A549 (cell line): ENCODE measurements around the gene ELP2. TPM values are rescaled to one million over a fixed set of nuclear protein-coding genes. Genes with fewer than 3 reads are reported as not detected.

Experiments used
- ATAC-seq, 2 experiments: fragments of 200-7000 bp in 1 of 2; fragments of >200 bp in 1 of 2; cut with Nextera tagmentation in 1 of 2; cut with Tn5 transposase in 1 of 2; 3 replicates each; pipeline versions ENCODE4 v1.8.0 to v1.9.1; 2018 to 2020; ENCODE audit warnings: mild to moderate bottlenecking in 1 of 2, moderate library complexity in 1 of 2
- CTCF ChIA-PET: fragments of 300-600 bp; sonication (Branson Sonifier 250); formaldehyde crosslinking; extraction: SDS; loops from one replicate; lab custom pipeline; 2021; ENCODE audit warnings: antibody characterized with exemption, inconsistent platforms; lab: Yijun Ruan, JAX
- POLR2A ChIA-PET: fragments of 350-600 bp; formaldehyde crosslinking; extraction: SDS; loops from one replicate; lab custom pipeline; 2021; ENCODE audit warnings: antibody characterized with exemption, inconsistent platforms; lab: Yijun Ruan, JAX
- DNase-seq, 2 experiments: peaks; one replicate each; pipeline versions ENCODE4 v3.0.0 to v3.0.0-alpha.2; 2011 to 2016; ENCODE audit warnings: low read depth in 1 of 2, low spot score in 1 of 2
- FAIRE-seq: peaks from 2 replicates; lab custom pipeline; 2011; peaks lifted over from hg19 to GRCh38; lab: Jason Lieb, UNC
- H3K27ac ChIP-seq, 2 experiments: fragments of >200 bp; sonication (Bioruptor Twin); formaldehyde crosslinking; 3 replicates each; pipeline ENCODE4 v1.5.1; 2016 to 2017
- H3K4me1 ChIP-seq: fragments of >200 bp; sonication (Bioruptor Twin); formaldehyde crosslinking; 3 replicates; pipeline ENCODE4 v1.6.1; 2016
- H3K4me2 ChIP-seq: fragments of >200 bp; sonication (Bioruptor Twin); formaldehyde crosslinking; 3 replicates; pipeline ENCODE4 v1.6.1; 2016
- H3K4me3 ChIP-seq: fragments of >200 bp; sonication (Bioruptor Twin); formaldehyde crosslinking; 3 replicates; pipeline ENCODE4 v1.5.1; 2016
- H3K9me3 ChIP-seq: fragments of >200 bp; sonication (Bioruptor Twin); formaldehyde crosslinking; 3 replicates; pipeline ENCODE4 v1.6.1; 2016
- ATOH8 ChIP-seq: fragments of 250-450 bp; sonication (Bioruptor Pico); IDR thresholded peaks from 2 replicates; pipeline ENCODE4 v1.5.0; 2020; ENCODE audit warnings: low read depth, mild to moderate bottlenecking, moderate library complexity
- CHD2 ChIP-seq: fragments of 150-350 bp; IDR thresholded peaks from 2 replicates; pipeline ENCODE4 v1.6.1; 2014; ENCODE audit warnings: low read length; ENCODE audit not compliant: partially characterized antibody
- CHD4 ChIP-seq: fragments of 200-600 bp; sonication (generic); IDR thresholded peaks from 2 replicates; pipeline ENCODE4 v1.6.1; 2016; ENCODE audit warnings: antibody characterized with exemption, mild to moderate bottlenecking, borderline replicate concordance
- E2F6 ChIP-seq: IDR thresholded peaks from 2 replicates; pipeline ENCODE4 v1.6.1; 2012; ENCODE audit warnings: low read depth, borderline replicate concordance
- ELK1 ChIP-seq: fragments of 150-350 bp; IDR thresholded peaks from 2 replicates; pipeline ENCODE4 v1.6.1; 2014; ENCODE audit warnings: low read depth, mild to moderate bottlenecking, low read length
- EP300 ChIP-seq, 2 experiments: fragments of >200 bp; sonication (Bioruptor Twin); formaldehyde crosslinking; IDR thresholded peaks; 2 replicates in 1 of 2; 3 replicates in 1 of 2; pipeline ENCODE4 v1.6.1; 2016 to 2017
- FOSB ChIP-seq: fragments of 250-450 bp; sonication (Bioruptor Pico); IDR thresholded peaks from 2 replicates; pipeline ENCODE4 v1.5.0; 2020; ENCODE audit warnings: mild to moderate bottlenecking, moderate library complexity
- FOSL2 ChIP-seq, 2 experiments: fragments of 450-650 bp in 1 of 2; fragments of >200 bp in 1 of 2; sonication (Bioruptor Twin) in 1 of 2; formaldehyde crosslinking; IDR thresholded peaks; 2 replicates each; pipeline versions ENCODE4 v1.5.0 to v1.6.1; 2016 to 2020; ENCODE audit warnings: mild to moderate bottlenecking in 1 of 2, moderate library complexity in 1 of 2
- FOXS1 ChIP-seq: fragments of 250-450 bp; sonication (Bioruptor Pico); IDR thresholded peaks from 2 replicates; pipeline ENCODE4 v1.5.0; 2020; ENCODE audit warnings: mild to moderate bottlenecking, moderate library complexity
- GATA3 ChIP-seq: IDR thresholded peaks from 2 replicates; pipeline ENCODE4 v1.6.1; 2012; ENCODE audit warnings: borderline replicate concordance
- HOXB13 ChIP-seq: fragments of 250-450 bp; sonication (Bioruptor Pico); IDR thresholded peaks from 2 replicates; pipeline ENCODE4 v1.5.0; 2020; ENCODE audit warnings: low read depth, mild to moderate bottlenecking, moderate library complexity
- HOXB5 ChIP-seq: fragments of 250-450 bp; sonication (Bioruptor Pico); IDR thresholded peaks from 2 replicates; pipeline ENCODE4 v1.5.0; 2020; ENCODE audit warnings: mild to moderate bottlenecking, moderate library complexity
- JUN ChIP-seq, 2 experiments: fragments of >200 bp; sonication (Bioruptor Twin); formaldehyde crosslinking; IDR thresholded peaks; 2 replicates in 1 of 2; 3 replicates in 1 of 2; pipeline ENCODE4 v1.6.1; 2016 to 2017
- JUNB ChIP-seq: fragments of >200 bp; sonication (Bioruptor Twin); formaldehyde crosslinking; IDR thresholded peaks from 2 replicates; pipeline ENCODE4 v1.6.1; 2016
- MAX ChIP-seq: IDR thresholded peaks from 2 replicates; pipeline ENCODE4 v1.6.1; 2012
- NPAS2 ChIP-seq: fragments of 250-450 bp; sonication (Bioruptor Pico); IDR thresholded peaks from 2 replicates; pipeline ENCODE4 v1.8.0; 2022; ENCODE audit warnings: mild to moderate bottlenecking, moderate library complexity, borderline replicate concordance
- NR3C1 ChIP-seq: fragments of >200 bp; sonication (Bioruptor Twin); formaldehyde crosslinking; IDR thresholded peaks from 3 replicates; pipeline ENCODE4 v1.6.1; 2017
- PHF8 ChIP-seq: fragments of 200-600 bp; sonication (generic); IDR thresholded peaks from 2 replicates; pipeline ENCODE4 v1.6.1; 2016; ENCODE audit warnings: low read depth, mild to moderate bottlenecking, antibody characterized with exemption, moderate library complexity, borderline replicate concordance
- POLR2AphosphoS2 ChIP-seq: conservative IDR thresholded peaks from 2 replicates; pipeline ENCODE4 v1.6.1; 2012; ENCODE audit warnings: low read length, improper control_type of control experiment, inconsistent platforms
- RCOR1 ChIP-seq: fragments of 150-350 bp; IDR thresholded peaks from 2 replicates; pipeline ENCODE4 v1.6.1; 2014; ENCODE audit warnings: antibody characterized with exemption, low read length, low read depth
- SREBF2 ChIP-seq: fragments of 450-650 bp; IDR thresholded peaks from 2 replicates; pipeline ENCODE4 v1.6.1; 2014; ENCODE audit warnings: mild to moderate bottlenecking, moderate library complexity
- TFCP2L1 ChIP-seq: fragments of 250-450 bp; sonication (Bioruptor Pico); IDR thresholded peaks from 2 replicates; pipeline ENCODE4 v1.5.0; 2021; ENCODE audit warnings: mild to moderate bottlenecking
- ZC3H11A ChIP-seq: fragments of 450-650 bp; IDR thresholded peaks from 2 replicates; pipeline ENCODE4 v1.6.1; 2014; ENCODE audit warnings: antibody characterized with exemption, mild to moderate bottlenecking
- ZNF302 ChIP-seq: fragments of 250-450 bp; sonication (Bioruptor Pico); IDR thresholded peaks from 2 replicates; pipeline ENCODE4 v1.9.0; 2021; ENCODE audit warnings: inconsistent platforms, mild to moderate bottlenecking, moderate library complexity
- WGBS: methylation state at CpG from one replicate; pipeline ENCODE4 v1.1.6; 2017; ENCODE audit errors: missing lambda C conversion rate; 5-methylcytosine and 5-hydroxymethylcytosine counted together
- polyA plus RNA-seq, 4 experiments: library from polyadenylated mRNA; depleted of rRNA in 3 of 4; stranded (reverse); fragments of >200 nt; fragmentation: RNase III in 1 of 4; extraction: RNeasy Plus Mini Kit Qiagen cat#74134 plus additional on column Dnase treatment in 1 of 4; gene quantifications; 2 replicates in 3 of 4; 3 replicates in 1 of 4; pipeline ENCODE4 v1.2.3, GENCODE V29; 2011 to 2017
- TF ChIP-seq, protein P1 (sequence below): fragments of 250-450 bp; sonication (Bioruptor Pico); IDR thresholded peaks from 2 replicates; pipeline ENCODE4 v1.5.0; 2021; ENCODE audit warnings: mild to moderate bottlenecking, moderate library complexity, borderline replicate concordance
- TF ChIP-seq, protein P2 (sequence below): fragments of >200 bp; sonication (Bioruptor Twin); formaldehyde crosslinking; IDR thresholded peaks from 3 replicates; pipeline ENCODE4 v1.6.1; 2016

The ELP2 gene
- polyA plus RNA-seq, 2 of the 4 experiments (the other 2 are of a cell fraction), result 28.8 to 73.4 TPM

DNA sequence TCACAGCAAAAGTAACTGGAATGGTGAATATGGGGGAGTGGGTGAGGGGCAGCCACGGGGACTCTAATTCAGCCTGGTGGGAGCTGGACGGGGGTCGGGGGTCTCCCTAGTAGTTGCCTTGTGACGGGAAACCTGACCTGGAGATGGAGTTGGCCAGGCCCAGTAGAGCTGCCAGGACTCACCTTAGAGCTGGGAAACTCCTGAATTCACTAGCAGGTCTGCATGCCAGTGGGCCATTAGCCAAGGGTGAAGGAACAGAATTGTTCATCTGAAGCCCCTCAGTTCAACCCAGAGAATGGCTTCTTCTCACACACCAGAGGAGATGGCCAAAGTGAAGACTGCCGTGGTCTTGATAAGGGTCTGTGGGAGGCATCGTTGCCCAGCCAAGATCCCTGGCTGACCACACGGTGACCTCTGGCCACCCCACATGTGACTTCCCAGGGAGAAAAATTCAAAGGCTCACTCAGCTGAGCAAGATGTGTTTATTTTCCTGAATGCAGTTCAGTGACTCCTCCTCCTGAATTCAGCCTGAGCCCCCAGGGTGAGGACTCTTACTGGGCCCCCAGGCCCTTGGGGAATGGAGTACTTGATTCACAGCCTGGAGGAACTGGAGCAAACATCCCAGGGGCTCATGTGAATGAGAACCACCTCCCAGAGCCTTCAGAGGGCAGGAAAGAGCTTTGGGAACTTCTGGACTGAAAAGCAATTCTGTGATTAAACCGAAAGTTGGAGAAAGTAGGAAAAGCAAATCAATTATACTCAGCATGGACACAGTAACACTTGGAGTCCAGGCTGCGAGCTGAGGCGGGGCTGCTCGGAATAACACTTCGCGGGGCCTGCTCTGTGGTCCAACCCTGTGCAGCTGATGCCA lies 82.8 kb downstream of the ELP2 start:
- CTCF ChIA-PET, result interaction anchor here (1.3 kb wide), 1 partner anchor 200 kb away, joined by 4 read pairs; no protein-coding TSS in a partner anchor
- no peak overlapping the region for H3K4me2 ChIP-seq
- DNase-seq (no peak), FAIRE-seq (no peak), ATAC-seq (no peak)
- TF ChIP-seq, protein P1, sequence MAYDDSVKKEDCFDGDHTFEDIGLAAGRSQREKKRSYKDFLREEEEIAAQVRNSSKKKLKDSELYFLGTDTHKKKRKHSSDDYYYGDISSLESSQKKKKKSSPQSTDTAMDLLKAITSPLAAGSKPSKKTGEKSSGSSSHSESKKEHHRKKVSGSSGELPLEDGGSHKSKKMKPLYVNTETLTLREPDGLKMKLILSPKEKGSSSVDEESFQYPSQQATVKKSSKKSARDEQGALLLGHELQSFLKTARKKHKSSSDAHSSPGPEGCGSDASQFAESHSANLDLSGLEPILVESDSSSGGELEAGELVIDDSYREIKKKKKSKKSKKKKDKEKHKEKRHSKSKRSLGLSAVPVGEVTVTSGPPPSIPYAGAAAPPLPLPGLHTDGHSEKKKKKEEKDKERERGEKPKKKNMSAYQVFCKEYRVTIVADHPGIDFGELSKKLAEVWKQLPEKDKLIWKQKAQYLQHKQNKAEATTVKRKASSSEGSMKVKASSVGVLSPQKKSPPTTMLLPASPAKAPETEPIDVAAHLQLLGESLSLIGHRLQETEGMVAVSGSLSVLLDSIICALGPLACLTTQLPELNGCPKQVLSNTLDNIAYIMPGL (CRISPR knock-in tag), result no peak
- no peak for TF ChIP-seq FOSB (CRISPR knock-in tag)
- no peak for TF ChIP-seq POLR2AphosphoS2
- no peak for TF ChIP-seq CHD4
- TF ChIP-seq GATA3, result no peak
- TF ChIP-seq, protein P2, sequence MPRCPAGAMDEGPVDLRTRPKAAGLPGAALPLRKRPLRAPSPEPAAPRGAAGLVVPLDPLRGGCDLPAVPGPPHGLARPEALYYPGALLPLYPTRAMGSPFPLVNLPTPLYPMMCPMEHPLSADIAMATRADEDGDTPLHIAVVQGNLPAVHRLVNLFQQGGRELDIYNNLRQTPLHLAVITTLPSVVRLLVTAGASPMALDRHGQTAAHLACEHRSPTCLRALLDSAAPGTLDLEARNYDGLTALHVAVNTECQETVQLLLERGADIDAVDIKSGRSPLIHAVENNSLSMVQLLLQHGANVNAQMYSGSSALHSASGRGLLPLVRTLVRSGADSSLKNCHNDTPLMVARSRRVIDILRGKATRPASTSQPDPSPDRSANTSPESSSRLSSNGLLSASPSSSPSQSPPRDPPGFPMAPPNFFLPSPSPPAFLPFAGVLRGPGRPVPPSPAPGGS, result no peak
- no peak for TF ChIP-seq ELK1
- no peak for TF ChIP-seq MAX
- TF ChIP-seq JUN (IDR thresholded peaks at IDR 0.05), result no peak
- no peak for TF ChIP-seq FOSL2 (IDR thresholded peaks at IDR 0.05)
- TF ChIP-seq FOSL2 (CRISPR knock-in tag; IDR thresholded peaks at IDR 0.05), result no peak
- no peak for TF ChIP-seq HOXB5 (CRISPR knock-in tag)
- TF ChIP-seq CHD2, result no peak
- no peak for TF ChIP-seq RCOR1
- POLR2A ChIA-PET, result no interaction called here
- H3K27ac ChIP-seq, result no peak overlapping the region
- 92% methylated on average over 11 of the region's 13 CpGs for WGBS
- H3K4me3 ChIP-seq, result no peak overlapping the region
- H3K9me3 ChIP-seq, result no peaks in the 10 kb centered on the region
- H3K4me1 ChIP-seq, result no peaks in the 10 kb centered on the region

DNA sequence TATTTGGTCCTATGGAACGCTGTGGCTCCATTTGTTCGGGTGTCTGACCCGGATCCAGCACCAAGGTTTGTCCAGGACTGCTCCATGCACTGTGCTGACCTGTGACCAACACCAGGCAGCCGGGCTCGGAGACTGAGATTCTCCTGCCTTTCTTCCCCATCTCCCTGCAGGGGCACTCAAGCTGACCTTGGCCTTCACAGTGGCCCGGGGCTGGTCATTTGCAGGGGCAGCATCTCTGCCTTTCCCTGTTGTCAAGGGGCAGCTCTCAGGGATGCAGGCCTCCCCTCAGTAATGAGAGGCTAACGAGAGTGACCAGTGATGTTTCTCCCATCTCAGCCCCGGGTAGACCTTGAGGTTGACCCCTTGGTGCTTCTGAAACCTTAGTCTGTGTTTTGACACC lies 85.1 kb downstream of the ELP2 start:
- CTCF ChIA-PET, result no interaction called here
- 77% methylated on average over 7 of the region's 8 CpGs for WGBS
- TF ChIP-seq CHD2 (no peak), NPAS2 (CRISPR knock-in tag) (no peak), PHF8 (no peak), E2F6 (no peak), MAX (no peak), TFCP2L1 (CRISPR knock-in tag) (no peak), ZNF302 (CRISPR knock-in tag) (no peak), SREBF2 (no peak), JUN (IDR thresholded peaks at IDR 0.05) (no peak), ATOH8 (CRISPR knock-in tag) (no peak), JUNB (no peak), ZC3H11A (no peak), FOXS1 (CRISPR knock-in tag) (no peak), NR3C1 (no peak), EP300 (IDR thresholded peaks at IDR 0.05) (no peak), HOXB13 (CRISPR knock-in tag) (no peak)
- TF ChIP-seq, protein P1 (CRISPR knock-in tag), result no peak
- Histone ChIP-seq H3K9me3 (no peaks in the 10 kb centered on the region), H3K4me3 (no peak overlapping the region), H3K4me2 (no peak overlapping the region), H3K27ac (no peak overlapping the region), H3K4me1 (no peaks in the 10 kb centered on the region)
- POLR2A ChIA-PET, result no interaction called here
- FAIRE-seq (no peak), ATAC-seq (no peak), DNase-seq (no peak)
